GM12875 (cell line): ENCODE measurements around the gene MYO15A.
A peak's percentile ranks its signal among the peaks of the same experiment; 100 is the strongest.

ENCODE experiments used
- H3K4me3 ChIP-seq: one replicate; pipeline ENCODE4 v1.5.1; 2011; ENCODE audit warnings: low read depth, low read length, control low read depth
- CTCF ChIP-seq: IDR thresholded peaks from 2 replicates; pipeline ENCODE4 v1.5.1; 2011; ENCODE audit warnings: low read depth, mild to moderate bottlenecking, control low read depth, inconsistent platforms, low read length, moderate library complexity, borderline replicate concordance; ENCODE audit not compliant: insufficient read depth

The MYO15A gene

GRCh38 chr17:18217412-18218015, 109.0 kb downstream of the MYO15A start:
- no peak overlapping the region for H3K4me3 ChIP-seq
- peak; percentile 98 for TF ChIP-seq CTCF

DNA sequence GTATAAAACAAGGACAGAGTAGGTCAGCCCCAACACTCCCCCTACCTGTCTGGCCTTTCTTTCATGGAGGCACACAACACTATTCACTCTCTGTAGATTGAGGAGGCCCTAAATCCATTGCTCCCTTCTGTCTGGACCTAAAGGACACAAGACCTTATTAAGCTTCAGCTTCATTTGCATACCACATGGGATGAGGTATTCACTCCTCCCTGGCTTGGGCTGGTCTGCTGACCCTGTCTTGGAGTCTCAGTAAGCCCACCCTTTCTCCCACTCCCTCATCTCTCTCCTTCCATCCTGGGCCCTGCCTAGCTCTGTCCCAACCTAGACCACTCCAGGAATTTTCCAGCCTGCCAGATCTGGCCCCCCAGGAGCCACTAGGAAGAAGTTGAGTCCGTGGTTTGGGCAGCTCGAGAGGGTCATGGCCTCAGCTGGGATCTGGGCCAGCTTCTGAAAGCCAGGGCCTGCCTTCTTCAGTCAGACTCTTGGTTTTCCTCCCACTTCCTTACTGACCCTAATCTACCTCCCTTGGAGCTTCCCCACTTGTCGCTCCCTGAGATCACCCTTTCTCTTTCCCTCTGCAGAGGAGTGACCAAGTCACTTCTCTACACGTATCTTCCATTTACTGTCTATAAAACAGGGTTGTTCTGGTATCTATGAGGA, 110.3 kb downstream of the MYO15A start:
- no peak for TF ChIP-seq CTCF
- H3K4me3 ChIP-seq: no peak overlapping the region

GRCh38 chr17:18224053-18224386, 115.5 kb downstream of the MYO15A start:
- no peak for TF ChIP-seq CTCF
- H3K4me3 ChIP-seq: no peak overlapping the region

- peak overlapping the region; percentile 26 for H3K4me3 ChIP-seq
- no peak for TF ChIP-seq CTCF
These were observed 116.0 kb downstream of the MYO15A start for GRCh38 chr17:18224387-18225120.

DNA sequence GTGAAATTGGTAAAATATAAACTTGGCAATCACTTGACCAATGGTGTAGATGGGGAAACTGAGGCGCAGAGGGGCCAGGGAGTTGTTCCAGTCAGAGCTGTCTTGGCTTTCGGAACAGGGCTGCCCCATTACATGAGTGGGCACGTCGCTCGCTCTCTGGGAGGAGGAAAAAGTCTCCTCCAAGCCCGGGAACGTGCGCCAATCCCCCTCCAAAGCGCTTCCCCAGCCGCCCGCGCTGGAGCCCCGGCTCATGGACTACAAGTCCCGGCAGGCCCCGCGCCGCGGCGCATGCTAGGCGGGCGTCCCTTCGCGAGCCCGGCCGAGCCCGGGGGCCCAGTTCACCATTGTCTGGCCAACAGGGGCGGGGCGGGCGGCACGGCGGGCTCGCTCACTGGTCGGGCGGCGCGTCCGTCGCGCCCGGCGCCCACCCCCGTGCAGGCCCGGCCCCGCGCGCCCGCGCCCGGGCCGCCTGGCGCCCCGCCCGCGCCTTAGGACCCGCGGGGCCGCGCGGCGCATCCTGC, 116.6 kb downstream of the MYO15A start, which contains the start of gene LLGL1:
Gene LLGL1, plus strand, starts transcription at position 515 of the 521 bp plus-strand sequence. CDS start 48 bp downstream, outside the sequence.
- peak within 1 kb of the TSS; percentile 56 for H3K4me3 ChIP-seq
- no peak for TF ChIP-seq CTCF

DNA sequence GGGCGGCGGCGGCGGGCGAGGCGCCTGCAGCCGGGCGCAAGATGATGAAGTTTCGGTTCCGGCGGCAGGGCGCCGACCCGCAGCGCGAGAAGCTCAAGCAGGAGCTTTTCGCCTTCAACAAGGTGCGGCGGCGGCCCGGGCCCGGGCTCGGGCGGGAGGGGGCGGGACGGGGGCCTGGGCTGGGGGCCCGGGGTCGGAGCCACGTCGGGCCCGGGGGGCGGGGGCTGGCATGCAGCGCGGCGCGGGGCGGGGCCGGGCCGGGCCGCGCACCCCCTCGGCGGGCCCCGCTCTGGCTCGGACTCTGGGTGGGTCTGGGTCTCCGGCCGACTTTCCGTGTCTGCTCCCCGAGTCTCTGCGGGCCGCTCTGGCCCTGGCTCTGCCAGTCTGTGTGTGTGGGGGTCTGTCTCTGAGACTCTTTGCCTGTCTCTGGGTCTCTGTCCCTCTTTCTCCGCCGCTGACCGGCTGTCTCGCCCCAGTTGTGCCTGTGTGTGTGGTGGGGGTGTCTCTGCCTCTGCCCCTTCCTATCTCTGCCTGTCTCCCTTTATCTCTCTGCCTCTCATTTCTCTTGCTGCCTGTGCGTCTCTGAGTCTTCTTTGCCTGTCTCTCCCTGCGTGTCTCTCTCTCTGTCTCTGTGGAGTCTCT, 117.2 kb downstream of the MYO15A start:
- no peak for TF ChIP-seq CTCF
- peak overlapping the region; percentile 56 for H3K4me3 ChIP-seq
